GM18502 (cell line): Measurements from ENCODE around the gene PSKH1.
"Not testable (repeated sequence)": the region's sequence is repeated elsewhere in the genome, so short reads cannot be mapped to it uniquely, and the experiment has no call there.

Experiments
- ATAC-seq: cut with Tn5 transposase; IDR thresholded peaks from one replicate; pipeline ENCODE4 v1.9.1; 2021; ENCODE audit warnings: mild to moderate bottlenecking; ENCODE audit not compliant: unreplicated experiment, poor library complexity

The PSKH1 gene

GRCh38 chr16:67884684-67885083 lies 8.4 kb upstream of the PSKH1 start, which contains the start of gene NRN1L:
NRN1L (plus strand) TSS chr16:67884885; CDS start chr16:67884904, 19 bp downstream.
- no peak for ATAC-seq

DNA sequence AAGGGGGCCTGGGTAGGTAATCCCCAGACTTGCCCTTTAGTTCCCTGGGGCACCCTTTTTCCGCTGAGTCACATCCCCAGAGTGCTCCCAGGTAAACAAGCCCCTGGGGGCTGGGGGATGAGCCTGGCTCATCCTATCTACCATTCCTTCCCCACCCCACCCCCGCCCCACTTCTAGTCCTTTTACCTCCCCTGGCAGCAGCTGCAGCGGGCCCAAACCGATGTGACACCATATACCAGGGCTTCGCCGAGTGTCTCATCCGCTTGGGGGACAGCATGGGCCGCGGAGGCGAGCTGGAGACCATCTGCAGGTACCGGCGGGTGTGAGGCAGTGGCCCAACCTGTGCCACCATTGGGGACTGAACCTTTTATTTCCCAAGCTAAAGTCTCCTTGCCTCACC lies 7.5 kb upstream of the PSKH1 start:
- ATAC-seq, result no peak

GRCh38 chr16:67885976-67886375 lies 7.1 kb upstream of the PSKH1 start:
- ATAC-seq, result no peak

DNA sequence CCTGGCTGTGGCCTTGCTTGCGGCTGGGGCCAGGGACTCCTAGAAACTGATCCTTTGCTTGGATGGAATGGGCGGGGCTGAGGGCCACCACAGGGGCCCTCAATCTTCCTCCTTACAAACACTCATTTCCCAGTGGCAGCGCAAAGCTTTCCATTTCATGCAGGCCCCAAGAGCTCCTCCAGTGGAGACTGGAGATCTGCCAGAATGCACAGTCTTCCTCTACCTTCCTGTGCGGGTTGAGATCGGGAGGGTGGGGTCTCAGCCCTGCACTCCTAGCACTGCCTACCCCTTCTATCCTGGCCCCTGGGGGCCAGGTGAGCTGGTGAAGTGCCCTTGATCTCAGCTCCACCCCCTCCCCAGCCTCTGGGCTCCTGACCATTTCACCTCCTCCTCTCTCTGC lies 6.7 kb upstream of the PSKH1 start:
- ATAC-seq, result no peak

GRCh38 chr16:67888331-67888730 lies 4.7 kb upstream of the PSKH1 start:
- ATAC-seq, result no peak

DNA sequence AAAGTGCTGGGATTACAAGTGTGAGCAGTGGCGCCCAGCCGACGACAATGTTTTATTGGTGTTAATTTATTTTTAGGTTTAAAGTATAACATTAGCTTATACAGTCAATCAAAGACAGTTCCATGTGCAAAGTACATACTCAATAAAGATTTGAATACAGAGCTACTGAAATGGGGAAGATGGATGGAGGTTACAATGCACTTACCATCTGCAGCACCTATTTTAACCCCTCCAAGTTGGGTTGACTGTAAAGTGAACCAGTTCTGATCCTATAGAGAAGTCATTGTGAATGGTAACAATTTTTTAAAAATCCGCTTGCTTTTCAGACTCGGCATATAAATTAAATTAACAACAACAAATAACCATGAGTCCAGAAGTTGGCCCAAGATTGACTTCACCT lies 679 bp upstream of the PSKH1 start:
- no peak for ATAC-seq

GRCh38 chr16:67893743-67894399 lies 817 bp downstream of the PSKH1 start:
- no peak for ATAC-seq

GRCh38 chr16:67897231-67897630 lies 4.2 kb downstream of the PSKH1 start:
- no peak for ATAC-seq

- ATAC-seq, result no peak
Measured at GRCh38 chr16:67901734-67902133, 8.7 kb downstream of the PSKH1 start.

- no peak for ATAC-seq
Measured at GRCh38 chr16:67902831-67903230, 9.8 kb downstream of the PSKH1 start.

DNA sequence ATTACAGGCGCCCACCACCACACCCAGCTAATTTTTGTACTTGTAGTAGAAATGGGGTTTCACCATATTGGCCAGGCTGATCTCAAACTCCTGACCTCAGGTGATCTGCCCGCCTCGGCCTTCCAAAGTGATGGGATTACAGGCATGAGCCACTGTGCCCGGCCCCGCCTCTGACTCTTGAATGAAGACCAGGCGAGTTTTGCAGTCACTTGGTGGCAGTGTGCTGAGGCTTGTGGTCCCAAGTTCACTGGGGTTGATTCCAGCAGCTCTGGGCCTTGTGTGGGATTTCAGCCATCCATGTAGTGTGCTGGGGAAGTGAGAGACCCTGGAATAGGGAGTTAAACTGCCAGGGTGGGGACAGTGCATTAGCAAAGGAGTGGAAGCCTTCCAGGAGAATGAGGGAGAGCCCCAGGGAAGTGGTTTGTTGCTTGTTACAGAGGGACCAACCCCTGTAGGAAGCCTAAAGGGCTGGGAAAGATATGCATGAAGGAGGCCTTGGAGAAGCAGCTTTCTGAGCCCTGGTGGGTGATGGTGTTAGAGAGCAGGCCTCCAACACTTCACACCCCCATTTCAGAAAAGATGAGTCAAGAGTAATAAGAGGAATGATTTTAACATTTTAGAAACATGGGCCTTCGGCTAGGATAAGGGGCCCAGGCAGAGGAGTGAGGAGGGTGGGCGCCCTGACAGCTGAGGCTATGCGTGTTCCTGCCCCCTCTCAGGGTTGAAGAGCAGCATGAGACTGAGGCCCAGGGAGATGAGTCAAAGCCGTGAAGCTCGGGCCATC lies 14.5 kb downstream of the PSKH1 start:
- no peak for ATAC-seq

DNA sequence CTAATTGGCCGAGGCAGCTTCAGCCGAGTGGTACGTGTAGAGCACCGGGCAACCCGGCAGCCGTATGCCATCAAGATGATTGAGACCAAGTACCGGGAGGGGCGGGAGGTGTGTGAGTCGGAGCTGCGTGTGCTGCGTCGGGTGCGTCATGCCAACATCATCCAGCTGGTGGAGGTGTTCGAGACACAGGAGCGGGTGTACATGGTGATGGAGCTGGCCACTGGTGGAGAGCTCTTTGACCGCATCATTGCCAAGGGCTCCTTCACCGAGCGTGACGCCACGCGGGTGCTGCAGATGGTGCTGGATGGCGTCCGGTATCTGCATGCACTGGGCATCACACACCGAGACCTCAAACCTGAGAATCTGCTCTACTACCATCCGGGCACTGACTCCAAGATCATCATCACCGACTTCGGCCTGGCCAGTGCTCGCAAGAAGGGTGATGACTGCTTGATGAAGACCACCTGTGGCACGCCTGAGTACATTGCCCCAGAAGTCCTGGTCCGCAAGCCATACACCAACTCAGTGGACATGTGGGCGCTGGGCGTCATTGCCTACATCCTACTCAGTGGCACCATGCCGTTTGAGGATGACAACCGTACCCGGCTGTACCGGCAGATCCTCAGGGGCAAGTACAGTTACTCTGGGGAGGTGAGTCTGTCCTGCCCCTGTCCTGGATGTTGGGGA lies 16.1 kb downstream of the PSKH1 start:
- ATAC-seq, result no peak

GRCh38 chr16:67910158-67910557 lies 17.1 kb downstream of the PSKH1 start:
- ATAC-seq, result no peak

DNA sequence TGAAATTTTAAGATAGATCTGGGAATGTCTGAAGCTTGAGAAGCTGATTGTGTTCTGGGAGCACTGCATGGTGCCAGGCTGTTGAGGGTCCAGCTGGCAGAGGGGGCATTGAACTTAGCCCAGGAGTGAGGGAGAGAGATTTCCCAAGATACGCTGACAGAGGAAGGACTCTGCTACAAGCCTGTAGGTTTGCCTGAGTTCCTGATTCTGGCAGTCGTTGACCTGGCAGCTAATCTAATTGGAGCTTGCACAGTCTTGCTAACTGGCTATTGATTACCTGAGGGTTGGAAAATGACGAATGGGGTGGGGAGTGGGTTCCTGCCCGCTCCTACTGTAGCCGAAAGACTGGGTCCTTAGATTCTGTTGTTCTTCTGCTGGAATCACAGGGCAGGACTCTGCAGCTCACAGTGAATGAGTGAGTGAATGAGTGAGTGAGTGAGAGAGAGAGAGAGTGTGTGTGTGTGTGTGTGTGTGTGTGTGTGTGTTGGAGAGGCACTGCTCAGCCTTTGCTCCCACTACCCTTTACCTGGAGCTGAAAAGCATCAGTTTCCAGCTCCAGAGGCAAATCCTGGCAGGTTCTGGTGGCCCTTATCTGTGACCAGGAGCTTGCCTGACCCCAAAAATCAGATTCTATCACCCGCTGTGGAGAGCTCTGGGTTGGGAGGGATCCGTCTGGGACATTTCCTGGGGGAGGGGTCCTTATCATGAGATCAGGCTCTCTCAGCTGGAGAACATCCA lies 21.9 kb downstream of the PSKH1 start:
- ATAC-seq, result no peak

GRCh38 chr16:67915496-67915769 lies 22.4 kb downstream of the PSKH1 start:
- ATAC-seq, result not testable (repeated sequence)

GRCh38 chr16:67915831-67916723 lies 23.0 kb downstream of the PSKH1 start:
- no peak for ATAC-seq

DNA sequence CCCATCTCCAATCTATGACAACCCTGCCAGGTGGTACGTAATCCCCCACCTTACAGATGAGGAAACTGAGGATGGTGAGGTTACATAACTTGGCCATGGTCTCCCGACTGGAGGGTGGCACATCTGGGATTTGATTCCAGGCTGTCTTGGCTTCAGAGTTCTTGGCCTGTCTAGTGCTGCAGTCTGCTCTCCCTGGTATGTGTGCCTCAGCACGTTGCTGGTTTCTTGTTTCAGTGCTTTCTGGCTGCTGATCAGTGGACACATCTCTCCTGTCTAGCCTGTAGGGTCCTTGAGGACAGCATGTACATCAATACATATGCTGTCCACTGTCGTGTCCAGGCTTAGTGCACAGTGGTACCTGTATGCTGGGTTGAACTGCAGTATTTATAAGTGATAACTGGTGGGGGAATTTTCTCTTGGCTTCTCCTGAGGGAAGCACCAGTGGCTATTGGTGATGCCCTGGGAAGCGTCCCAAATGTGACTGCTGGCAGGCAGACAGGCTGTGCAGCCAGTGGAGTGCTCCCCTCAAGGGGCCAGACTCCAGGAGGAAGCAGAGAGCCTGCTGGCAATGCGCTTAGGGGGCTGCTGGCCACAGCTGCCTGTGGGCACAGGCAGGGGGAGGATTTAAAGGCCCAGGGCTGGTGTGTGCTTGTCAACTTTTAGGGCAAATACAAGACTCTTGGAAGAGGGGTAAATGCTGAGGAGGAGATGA lies 24.2 kb downstream of the PSKH1 start:
- no peak for ATAC-seq

GRCh38 chr16:67917852-67918236 lies 24.8 kb downstream of the PSKH1 start:
- no peak for ATAC-seq

GRCh38 chr16:67919622-67920221 lies 26.7 kb downstream of the PSKH1 start:
- ATAC-seq, result no peak
